GM18867 (cell line): ENCODE data around the gene ZIC1.

Experiments
- ATAC-seq: cut with Tn5 transposase; IDR thresholded peaks from one replicate; pipeline ENCODE4 v1.9.1; 2021; ENCODE audit warnings: mild to moderate bottlenecking, moderate library complexity; ENCODE audit not compliant: unreplicated experiment

ZIC1 gene

DNA sequence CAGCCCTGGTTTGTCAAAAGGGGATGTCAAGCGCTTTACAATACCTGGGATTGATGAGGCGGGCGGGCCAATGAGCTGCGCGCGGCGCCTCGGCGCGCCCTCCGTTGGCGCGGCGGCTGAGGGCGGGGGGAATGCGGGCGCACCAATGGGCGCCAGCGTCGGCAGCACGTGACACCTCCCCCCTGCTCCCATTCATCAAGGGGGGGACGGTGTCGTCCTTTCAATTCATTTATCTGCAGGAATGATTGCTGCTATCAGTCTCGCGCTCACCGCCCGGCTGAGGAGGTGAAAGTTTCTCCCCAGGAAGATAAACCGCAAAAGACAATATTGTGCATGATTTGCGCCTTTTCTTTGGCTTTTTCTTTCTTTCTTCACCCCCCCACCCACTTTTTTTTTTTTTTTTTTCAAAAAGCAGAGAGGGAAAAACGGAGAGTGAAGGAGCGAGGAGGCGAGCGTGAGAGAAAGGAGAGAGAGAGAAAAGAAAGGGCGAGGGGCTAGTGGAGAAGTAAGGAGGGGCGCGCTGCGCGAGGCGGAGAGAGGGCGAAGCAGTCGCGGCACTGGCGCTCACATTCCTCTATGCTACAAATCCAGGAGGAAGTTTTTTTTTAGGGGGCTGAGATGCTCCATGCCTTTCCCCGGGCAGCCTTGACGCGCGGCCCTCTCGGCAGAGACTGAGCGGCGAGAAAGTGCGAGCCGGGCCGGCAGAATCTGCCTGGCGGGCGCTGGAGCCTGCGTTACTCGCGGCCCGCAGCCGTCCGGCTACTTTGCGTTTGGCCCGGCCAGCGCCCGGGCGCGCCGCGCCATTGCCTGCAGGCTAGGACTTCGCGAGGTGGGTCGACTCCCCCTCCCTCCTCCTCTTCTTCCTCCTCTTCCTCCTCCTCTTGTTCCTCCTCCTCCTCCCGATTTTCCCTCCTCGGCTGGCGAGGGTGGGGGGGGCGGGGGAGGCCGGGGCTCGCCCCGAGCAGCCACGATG is at the start of gene ZIC1:
Gene ZIC1, plus strand, starts transcription at position 223 of the 973 bp plus-strand sequence. Its CDS starts 748 bp downstream, at position 971.
- no peak for ATAC-seq

DNA sequence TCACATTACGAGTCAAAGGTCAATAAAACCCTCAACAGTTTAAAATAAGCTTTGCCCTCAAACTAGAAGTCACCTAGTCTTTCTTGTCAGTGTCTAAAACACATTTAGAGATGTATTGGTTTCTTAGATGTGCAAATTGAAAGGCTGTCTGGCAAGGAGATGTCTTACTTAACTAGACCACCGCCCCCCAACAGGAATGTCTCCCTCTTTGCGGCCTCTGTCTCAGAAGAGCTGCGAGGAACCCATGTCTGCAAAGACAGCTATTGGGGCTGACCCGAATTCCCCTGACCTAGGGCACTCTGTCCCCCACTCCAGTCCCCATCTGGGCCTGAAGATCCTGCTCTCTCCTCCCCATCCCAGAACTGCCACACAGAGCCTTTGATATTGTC is 49.1 kb upstream of the ZIC1 start:
- ATAC-seq = no peak

- ATAC-seq = no peak
Measured at GRCh38 chr3:147360646-147361453, 48.3 kb upstream of the ZIC1 start.

DNA sequence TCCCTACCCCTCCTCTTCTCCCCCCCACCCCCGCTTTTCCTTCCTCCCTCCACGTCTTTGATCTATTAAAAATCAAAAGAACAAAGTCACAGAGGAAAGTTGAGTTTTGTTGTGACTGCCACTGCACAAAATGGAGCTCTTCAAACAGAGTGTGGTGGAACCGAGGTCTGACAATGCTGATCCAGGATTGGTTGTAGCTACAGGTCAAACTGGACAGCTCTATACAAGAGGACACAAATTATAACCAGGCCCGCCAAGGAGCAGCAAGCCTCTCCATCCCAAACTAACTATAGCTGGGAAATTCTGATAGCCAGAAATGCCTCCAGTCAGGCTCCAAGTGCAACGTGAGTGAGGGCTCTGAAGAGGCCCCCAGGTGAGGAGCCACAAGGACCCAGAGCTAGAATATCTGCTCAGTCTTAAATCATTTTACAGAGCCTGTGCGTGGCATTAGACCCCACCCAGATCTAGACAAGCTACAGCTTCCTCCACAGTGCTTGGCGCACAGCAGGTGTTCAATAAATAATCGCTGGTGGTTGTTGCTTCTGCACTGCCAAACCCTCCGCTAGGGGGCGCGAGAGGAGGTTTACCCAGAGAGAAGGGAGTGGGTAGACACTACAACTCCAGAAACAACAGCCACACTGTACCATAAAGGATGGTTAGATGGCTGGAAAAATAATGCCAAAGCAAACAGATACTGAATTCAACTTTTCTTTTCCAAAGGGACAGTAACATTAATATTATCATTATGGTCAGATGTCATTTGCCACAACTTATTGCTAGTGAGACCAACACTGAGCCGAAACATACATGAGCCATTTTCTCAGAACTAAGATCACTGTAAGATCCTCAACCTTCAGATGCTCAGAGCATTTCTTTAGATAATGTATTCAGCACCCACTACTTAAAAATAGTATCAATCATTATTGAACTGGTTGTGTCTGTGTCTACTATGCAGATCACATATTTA is 47.4 kb upstream of the ZIC1 start:
- peak; percentile 78 for ATAC-seq

DNA sequence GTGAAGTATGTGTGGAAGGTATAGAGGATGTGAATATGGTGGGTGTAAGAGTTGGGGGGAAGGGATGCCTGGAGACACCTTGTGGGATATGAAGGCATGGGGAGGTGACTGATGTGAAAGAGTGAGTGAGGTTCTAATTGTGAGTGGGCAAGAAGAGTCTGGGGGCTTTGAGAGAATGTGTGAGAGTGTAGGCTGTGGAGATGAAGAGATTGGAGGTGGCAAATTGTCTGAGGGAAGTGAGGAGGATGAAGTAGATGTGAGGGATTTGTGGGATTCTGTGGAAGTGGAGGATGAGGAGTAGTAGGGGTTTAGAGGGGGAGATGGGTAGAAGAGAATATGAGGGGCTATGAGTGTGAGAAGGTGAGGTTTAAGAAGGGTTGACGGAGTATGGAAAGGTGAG is 44.4 kb upstream of the ZIC1 start:
- no peak for ATAC-seq

DNA sequence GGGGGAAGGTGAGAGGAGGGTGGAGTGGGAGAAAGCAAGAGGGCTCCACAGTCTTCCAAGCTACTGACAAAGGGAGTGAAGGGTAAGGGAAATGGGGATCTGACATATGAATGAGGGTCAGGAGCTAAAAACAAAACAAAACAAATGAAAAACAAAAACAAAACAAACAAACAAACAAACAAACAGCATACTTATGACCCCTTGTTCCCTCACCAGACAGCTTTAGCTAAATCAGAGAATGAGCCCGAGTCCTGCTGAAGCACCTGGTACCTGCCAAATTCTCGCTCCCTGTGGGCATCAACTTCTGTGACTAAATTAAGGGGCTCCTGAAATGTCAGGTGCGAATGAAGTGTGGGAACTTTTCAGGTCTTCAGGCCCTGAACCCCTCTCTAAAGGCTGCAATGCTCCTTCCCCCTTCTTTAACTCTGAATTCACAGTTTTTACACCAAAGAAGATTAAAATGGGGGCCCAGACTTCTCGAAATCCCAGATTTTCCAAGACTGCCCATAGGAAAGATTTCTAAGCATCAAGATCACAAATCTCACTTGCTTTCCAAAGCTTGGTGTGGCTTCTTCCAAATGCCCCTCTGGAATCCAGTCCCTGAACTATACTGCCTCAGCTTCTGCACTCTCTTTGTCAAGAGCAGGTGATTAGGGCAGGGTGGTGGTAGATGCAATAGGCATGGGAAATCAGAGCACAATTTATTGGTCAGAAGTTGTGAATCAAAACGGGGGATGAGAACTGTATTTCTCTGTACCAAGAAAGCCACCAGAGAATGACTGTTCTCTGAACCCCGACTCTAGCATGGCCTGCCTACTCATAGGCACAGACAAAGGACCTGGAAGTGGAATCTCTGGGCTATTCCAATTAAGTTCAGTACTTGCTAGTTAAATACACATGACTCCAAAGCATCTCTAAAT is 43.7 kb upstream of the ZIC1 start:
- no peak for ATAC-seq

- ATAC-seq = no peak
Measured at GRCh38 chr3:147367676-147368075, 41.5 kb upstream of the ZIC1 start.

DNA sequence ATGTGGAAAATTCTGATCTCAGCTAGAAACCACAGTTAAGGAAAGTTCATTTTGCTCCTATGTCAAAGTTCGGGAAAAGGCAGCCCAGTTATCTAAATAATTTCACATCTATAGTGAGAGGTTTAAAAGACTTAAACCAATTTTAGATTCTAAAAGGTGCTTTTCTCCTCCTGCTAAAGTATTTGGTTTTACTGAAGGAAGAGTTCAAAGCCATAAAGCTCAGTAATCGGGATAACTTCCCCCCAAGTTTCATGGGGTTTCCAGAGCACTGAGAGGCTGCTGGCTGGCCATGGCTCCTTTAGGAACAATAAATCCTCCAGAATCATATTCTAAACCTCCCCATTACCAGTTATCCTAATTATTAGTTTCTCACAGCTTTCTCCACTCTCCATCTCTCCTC is 41.0 kb upstream of the ZIC1 start:
- ATAC-seq = no peak

- ATAC-seq = no peak
Measured at GRCh38 chr3:147368561-147369221, 40.5 kb upstream of the ZIC1 start.

GRCh38 chr3:147369231-147369630 is 39.9 kb upstream of the ZIC1 start:
- ATAC-seq = no peak

DNA sequence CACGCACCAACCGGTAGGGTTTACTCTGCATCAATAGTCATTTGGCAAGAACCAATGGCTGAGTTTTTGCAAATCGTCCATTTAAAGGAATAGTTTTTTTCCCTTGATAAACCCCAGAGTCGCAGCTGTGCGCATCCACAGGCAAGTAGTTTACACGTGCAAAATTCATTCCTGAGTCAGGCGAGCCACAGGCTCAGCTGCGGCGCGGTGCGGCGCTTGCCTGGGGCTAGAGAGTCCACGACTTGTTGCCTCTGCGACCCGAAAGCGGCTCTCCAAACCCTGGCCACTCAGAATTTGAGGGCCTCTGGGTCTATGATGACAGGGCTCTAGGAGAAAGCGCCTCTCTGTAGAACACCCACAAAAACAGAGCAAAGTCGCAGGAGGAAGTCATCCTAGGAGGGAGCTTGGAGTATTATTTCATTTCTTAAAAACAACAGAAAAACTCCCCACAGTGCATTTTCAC is 39.5 kb upstream of the ZIC1 start:
- ATAC-seq = no peak

DNA sequence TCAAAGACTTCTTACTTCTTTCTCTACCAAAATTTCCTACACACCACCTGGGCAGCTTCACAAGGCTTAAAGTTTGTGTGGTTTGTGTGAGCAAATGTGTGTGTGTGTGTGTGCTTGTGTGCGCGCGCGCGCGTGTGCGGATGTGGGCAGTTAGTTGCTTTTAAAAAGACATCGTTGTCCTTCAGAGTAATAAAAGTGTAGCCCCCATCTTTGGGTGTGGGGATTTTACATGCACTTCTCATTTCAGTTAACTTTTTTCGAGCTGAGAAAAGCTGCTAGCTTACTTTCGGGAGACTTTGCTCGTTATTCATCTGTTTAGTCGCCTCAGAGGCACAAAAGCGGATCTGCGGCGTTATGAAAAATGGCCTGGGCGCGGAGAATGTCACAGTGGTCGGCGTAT is 38.8 kb upstream of the ZIC1 start:
- ATAC-seq = no peak

GRCh38 chr3:147371140-147371539 is 38.0 kb upstream of the ZIC1 start:
- no peak for ATAC-seq

DNA sequence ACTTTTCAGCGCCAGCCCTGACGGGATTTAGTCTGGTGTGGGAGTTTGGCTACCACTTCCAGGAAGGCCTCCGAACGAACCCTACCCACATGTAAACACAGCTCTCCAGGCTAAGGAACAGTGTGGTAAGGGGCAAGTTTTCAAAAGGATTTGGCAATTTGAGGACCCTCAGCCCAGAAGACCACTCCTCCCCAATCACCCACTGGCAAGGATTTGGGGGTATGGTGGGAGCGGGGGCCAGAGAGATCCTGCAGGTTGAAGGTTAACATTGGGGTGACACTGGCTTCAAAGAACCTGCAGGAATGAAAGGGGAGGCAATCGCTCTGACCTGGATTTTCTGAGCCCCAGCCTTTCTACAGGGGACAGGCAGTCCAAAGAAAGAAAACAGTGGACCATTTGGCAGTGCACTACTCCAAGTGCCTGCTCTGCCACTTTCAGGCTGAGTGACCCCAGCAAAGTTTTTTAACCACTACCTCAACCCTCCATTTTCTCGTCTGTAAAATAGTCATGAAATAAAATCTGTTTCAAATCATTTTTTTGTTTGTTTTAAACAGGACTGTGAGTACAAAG is 37.3 kb upstream of the ZIC1 start:
- no peak for ATAC-seq

GRCh38 chr3:147372525-147373027 is 36.6 kb upstream of the ZIC1 start:
- ATAC-seq = no peak

DNA sequence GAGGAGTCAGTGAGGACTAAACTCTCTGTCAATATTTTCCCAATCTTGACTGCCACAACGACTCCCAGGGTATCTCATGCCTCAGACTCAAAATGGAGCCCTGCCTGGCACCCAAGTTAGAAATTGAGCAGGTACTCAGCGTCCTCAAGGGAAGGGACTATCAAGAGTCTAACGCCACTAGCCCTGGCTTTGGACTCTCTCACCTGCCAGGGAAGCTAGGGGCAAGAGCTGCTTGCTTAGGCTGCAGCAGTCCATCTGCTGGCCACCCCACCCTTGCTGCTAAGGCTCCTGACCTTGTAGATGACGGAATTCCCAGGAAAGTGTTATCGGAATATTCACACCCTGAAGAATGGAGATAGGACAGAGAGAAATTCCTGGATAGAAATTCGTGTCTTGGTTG is 35.9 kb upstream of the ZIC1 start:
- ATAC-seq = no peak

DNA sequence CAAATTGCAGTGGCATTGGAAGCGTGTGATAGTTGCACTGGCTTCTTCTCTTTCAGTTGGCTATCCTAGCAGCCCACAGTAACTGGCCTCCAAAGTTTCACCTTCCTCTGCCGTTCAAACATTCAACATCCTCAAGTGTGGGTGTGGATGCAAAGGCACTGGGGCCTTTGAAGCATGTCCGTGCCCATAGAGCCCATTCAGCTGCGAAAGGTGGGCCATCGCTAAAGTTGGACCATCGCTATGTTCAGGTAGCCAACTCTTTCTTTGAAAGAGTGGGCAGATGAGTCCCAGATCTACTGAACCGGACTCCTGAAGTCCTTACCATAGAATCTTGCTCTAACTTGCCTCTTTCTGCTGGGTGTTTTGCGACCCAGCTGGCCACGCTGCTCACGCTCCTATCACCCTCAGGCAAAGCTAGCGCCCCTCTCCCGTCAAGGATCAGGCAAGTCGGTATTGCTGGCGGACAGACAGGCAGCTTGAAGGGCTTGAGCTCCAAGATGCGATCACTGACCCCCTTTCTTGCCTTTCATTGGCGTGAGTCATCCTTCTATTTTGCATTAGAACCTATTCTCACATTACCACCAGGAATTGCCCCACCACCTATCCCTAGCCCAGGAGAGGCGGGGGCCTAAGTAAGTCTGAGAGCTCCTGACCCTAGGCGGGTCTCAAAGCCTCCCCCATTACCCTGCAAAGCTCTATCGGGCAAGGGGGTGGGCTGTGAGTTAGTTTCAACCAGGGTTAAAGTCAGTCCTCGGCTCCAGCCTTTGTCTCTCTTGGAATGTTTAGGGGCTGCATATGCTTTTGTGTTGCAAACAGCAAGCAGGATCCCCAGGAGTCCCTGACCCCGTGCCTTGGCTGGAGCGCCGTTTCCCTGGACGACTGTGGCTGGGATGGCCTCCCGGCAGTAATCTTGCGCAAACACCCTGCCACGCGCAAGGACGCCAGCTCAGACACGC is 31.5 kb upstream of the ZIC1 start:
- no peak for ATAC-seq
